ENCODE measurements around the gene TRIM68.

The TRIM68 gene, protein sequence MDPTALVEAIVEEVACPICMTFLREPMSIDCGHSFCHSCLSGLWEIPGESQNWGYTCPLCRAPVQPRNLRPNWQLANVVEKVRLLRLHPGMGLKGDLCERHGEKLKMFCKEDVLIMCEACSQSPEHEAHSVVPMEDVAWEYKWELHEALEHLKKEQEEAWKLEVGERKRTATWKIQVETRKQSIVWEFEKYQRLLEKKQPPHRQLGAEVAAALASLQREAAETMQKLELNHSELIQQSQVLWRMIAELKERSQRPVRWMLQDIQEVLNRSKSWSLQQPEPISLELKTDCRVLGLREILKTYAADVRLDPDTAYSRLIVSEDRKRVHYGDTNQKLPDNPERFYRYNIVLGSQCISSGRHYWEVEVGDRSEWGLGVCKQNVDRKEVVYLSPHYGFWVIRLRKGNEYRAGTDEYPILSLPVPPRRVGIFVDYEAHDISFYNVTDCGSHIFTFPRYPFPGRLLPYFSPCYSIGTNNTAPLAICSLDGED

DNA sequence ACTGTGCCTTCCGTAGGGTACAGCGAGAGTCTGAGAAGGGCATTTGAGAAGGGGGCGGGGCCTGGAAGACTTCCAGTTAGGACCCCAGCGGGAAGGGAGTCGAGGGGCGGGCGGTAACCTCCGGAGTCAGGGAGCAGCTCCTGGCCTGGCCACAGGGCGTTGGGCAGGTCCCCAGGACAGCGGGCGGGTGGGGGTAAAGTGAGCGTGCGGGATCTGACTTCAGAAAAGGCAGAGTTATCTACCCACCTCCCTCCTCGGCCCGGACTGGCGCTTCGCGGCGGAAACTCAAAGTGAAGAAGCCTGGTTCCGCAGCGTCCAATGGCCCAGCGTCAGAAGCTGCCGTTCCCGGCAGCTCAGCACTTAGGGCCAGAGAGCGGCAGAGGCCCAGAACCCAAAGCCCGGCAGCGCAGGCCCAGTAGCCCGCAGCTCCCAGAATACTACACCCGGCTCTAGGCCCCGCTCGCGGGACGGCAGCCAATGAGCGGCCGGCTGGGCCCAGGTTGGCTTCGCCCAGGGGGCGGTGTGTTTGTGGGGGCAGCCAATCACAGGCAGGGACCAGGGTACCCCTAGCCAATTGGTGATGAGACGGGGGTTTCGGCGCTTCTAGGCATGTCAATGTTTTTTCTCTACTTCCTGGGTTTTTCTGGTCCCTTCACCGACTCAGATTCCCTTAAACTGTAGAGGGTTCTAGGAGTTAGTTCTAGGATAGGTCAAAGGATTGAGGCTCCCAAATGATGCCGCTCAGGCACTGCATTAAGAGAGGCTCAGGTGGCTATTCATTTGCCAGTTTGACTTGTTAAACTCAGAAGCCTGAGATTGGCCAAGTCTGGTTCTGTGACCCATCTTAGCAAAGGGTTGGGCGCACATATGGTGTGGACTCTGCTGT, at the start of gene TRIM68:
Gene TRIM68 (minus strand): TSS at position 451 of the 886 bp plus-strand sequence. CDS start 2,727 bp downstream, outside the sequence.
- DNase-seq = peak; percentile 96

DNA sequence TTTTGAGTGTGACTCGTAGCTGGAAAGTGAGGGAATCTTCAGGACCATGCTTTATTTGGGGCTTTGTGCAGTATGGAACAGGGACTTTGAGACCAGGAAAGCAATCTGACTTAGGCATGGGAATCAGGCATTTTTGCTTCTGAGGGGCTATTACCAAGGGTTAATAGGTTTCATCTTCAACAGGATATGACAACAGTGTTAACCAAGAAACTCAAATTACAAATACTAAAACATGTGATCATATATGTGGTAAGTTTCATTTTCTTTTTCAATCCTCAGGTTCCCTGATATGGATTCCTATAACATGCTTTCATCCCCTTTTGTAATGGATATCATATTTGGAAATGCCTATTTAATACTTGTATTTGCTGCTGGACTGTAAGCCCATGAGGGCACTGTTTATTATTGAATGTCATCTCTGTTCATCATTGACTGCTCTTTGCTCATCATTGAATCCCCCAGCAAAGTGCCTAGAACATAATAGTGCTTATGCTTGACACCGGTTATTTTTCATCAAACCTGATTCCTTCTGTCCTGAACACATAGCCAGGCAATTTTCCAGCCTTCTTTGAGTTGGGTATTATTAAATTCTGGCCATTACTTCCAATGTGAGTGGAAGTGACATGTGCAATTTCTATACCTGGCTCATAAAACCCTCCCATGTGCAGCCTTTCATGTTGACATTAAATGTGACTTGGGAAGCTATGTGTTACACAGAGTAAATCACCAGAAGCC, 46.8 kb upstream of the TRIM68 start:
- DNase-seq = no peak

DNA sequence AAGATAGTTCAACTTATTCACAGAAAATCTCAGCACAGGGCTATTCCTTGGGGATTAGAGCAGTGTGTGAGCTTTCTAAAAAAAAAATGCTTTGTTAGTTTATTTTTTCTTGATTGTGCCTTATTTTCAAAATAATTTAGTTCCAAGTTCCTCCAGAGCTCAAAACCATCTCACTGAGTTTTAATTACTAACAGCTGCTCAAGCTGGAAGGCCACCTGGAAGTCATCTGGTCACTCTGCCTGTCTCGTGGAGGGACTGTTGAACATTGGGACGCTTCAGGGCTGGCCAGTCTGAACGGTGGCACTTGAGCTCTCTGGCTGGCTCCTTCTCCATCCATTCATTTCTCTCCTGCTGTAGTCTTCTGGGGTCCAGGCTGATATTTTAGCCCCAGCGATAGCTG, 39.7 kb upstream of the TRIM68 start:
- DNase-seq = no peak

DNA sequence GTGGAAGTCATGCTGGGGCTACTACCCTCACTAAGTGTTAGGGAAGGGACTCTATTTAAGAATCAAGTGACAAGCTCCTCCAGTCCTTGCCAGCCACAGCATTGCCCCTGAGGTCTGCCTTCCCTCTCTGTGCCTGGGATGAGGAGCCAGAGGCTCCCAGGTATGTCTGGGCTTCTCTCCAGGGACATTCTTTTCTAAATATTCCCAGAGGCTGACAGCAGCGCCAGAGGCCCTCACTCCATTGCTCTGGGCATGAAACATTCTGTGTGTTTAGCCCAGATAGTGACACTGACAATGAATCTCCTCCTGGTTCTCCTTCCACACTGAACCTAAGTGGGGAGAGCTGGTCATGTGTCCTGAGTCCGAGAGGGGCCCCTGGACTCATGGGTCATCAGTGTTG, 37.9 kb upstream of the TRIM68 start:
- DNase-seq = no peak

DNA sequence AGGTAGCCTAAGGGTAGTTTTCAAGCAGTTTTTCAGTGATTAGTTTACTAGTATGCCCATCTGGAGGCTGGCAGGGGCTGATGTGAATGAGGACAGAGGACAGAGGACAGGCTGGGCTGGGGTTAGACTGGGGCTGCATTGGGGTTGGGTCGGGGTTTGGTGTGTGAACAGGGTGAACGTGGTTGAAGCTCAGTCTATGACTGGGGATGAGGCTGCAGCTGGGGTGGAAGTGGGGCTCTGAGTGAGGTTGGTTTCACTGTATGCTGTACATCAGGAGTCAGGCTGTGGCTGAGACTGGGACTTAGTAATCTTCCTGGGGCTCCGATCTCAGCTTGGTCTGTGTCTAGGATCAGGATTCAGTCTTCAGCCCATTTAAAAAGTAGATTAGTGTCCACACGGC, 36.2 kb upstream of the TRIM68 start:
- DNase-seq = no peak

DNA sequence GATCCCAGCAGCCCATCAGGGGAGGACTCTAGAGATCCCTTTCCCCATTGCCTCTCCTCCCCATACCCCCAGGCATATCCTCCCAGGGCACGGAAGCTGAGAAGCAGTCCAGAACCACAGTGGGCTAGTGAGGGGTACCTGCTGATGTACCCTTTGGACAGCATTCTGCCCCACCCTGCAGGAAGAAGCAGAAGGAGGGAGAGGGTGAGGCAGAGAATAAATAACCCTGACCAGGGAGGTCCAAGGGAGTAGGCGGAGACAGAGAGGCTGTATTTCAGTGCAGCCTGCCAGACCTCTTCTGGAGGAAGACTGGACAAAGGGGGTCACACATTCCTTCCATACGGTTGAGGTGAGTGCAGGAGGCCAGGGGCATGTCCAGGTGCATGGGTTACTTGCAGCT, 35.7 kb upstream of the TRIM68 start, which contains the start of gene OR51E1:
Gene OR51E1 (plus strand): TSS at position 301 of the 400 bp plus-strand sequence. CDS start 8,545 bp downstream, outside the sequence.
- no peak for DNase-seq

DNA sequence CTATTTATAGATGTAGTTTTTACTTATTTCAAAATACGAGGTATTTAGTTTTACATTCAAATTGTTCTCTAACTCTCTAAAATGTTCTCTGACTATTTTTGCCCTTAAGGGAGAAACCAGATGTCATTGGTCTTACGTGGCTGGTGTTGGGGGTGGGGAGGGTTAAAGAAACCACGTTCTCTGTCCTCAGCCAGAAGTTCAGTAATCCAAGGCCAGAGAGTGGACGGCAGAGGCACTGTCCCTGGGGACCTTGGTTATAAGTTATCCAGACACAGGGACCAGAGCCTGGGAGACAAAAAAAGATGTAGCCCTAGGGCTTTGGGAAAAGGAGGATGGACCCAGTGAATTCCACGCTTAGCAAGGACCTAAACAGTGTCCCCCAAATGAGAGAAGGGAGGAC, 35.0 kb upstream of the TRIM68 start:
- no peak for DNase-seq

DNA sequence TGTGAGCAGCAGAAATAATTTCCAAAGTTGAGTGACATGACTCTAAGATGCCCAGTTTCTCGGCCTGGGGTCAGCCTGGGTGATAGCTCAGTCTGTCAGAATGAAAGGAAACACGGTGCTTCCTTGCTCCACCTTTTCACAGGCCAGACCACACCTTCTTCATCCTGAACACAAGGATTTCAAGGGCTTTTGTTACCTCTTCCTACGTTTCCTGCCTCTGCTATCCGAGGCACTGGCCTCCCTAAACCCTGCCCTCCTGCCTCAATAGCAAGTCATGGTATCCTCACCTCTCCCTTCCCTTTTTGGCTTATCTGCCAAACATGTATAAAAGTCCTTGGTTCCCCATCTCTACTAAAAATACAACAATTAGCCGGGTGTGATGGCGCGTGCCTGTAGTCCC, 34.0 kb upstream of the TRIM68 start:
- no peak for DNase-seq

DNA sequence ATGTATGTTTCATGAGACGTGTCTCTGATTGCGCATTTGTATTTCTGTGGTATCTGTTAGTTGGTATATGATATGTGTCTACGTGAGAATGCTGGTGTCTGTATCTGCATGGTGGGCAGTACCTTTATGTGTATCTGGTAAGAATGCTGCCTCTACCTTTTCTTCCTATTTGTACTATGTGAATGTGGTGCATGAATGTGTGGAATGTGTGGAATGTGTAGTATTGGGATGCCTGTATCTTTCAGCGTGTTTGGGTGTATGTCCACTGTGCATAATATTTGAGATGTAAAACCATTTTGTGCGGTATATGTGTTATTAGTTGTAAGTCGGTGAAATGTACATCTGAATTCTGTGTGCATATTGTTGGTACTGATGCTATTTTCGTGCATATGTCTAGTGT, 33.5 kb upstream of the TRIM68 start:
- DNase-seq = no peak

DNA sequence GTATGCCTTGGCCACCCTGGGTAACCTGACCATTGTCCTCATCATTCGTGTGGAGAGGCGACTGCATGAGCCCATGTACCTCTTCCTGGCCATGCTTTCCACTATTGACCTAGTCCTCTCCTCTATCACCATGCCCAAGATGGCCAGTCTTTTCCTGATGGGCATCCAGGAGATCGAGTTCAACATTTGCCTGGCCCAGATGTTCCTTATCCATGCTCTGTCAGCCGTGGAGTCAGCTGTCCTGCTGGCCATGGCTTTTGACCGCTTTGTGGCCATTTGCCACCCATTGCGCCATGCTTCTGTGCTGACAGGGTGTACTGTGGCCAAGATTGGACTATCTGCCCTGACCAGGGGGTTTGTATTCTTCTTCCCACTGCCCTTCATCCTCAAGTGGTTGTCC, 31.9 kb upstream of the TRIM68 start:
- DNase-seq = no peak

DNA sequence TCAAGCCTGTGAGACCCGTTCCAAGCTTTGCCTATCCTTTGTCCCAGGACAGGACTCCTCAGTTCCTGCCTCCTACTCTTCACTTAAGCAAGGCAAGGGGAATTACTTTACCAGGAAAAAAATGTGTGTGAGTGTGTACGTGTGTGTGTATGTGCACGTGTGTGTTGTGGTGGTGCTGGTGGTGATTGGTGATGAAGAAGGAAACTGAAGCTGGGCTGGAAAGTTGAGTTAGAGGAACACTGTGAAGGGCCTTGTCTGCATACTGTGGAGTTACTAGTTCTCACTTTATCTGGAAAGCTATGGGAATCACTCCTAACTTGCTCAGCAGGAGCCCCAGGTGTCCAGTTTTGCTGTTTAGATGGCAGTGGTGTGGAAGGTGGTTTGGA, 29.6 kb upstream of the TRIM68 start:
- no peak for DNase-seq

DNA sequence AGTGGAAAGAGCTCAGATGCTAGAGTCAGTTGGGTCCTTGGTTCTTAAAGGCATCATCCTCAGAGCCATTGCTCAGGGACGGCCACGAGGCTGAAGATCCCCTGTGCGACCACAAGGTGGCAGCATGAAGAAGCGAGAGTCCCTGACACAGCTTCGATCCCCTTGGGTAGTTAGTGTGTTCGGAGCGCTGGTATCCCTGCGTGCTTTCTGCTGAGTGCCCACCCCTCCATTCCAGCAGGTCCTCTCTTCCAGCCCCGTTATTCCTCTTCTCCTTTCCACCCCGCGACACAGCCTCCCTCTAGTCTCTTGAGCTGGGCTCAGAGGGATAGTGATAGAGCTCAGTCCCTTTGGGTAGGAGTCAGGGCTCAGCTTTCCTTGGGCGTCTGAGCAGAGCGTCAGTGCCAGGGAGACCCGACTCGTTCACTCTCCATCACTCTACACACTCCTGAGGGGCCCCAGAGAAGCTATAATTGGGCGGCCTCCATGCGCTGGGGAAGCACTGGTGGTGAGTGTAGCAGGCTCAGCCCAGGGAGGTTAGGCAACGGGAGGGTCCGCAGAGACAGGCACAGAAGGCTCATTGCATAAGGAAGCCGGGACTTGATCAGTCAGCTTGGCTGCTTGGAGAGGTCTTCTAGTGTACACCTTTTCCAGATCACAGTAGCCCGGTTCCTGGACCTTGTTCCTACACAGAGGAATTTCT, 29.1 kb upstream of the TRIM68 start, which contains the start of gene OR51D1:
Gene OR51D1 (plus strand): TSS at position 516 of the 700 bp plus-strand sequence. CDS start 2,314 bp downstream, outside the sequence.
- DNase-seq = peak; percentile 80

DNA sequence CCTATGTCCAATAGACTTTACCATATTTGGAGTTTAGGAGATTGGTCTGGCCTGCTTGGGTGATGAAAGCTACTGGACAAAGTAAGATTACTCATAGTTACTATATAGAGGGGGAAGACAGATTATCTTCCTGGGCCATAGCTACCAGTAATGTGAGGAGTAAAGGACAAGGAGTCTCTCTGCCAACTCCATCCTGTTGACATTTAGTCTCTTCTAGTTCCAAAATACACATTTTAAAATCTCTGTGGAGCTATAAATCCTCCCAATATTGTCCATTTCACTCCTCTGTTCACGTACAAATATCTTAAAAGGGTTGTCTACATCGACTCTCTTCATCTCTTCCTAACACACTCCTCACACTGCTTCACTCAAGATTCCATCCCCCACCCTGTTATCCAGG, 28.1 kb upstream of the TRIM68 start:
- no peak for DNase-seq

DNA sequence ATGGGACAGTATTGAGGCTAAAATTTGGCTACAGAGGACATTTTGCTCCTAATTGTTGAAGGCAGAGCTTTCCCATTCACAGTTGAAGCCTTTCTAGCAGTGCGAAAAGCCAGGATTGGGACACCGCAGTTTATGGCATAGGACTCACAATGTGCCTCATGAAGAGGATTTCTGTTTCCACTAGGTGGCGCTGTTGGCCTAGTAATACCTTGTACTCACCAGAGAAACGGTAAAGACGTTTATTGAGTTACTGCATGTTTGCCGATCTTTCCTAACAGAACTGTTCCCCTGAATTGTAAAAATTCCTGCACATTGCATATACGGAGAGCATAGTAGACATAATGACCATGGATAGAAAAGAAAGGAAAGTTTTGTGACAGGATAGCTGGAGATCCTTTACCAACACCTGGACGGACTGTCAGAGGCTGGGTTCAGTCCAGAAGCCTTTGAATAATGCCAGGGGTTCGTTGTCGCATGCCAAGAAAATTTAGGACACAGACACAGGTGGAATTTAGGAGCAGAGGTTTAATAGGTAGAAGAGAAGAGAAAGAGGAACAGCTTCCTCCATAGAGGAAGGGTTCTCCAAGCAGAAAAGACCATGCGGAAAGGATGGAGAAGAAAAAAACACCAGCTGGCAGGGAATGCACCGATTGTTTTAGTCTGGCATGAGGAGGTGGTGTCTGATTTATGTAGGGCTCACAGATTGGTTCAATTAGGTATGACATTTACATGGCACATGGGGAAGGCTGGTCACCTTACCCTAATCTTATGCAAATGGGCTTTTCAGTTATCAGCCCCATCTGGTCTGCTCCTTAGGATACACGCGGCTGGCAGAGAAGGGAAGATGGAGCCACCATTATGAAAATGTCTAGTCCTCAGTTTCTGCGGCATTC, 18.4 kb upstream of the TRIM68 start:
- DNase-seq = peak; percentile 75

DNA sequence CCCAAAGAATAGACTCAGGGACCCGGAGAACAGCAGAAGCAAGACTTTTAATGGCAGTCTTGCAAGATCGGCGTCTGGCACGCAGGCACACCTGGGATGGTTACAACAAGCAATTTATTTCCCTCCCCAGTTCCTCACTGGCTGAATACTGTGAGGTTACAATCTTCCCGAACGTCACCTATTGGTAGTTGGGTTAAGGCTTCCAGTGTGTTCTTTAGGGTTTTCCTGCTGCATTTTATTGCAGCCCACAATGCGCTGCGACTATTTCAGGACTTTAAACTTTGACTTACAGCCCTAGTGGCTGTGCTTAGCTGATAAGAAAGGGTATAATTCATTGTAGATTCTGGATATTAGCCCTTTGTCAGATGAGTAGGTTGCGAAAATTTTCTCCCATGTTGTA, 11.5 kb upstream of the TRIM68 start:
- no peak for DNase-seq

DNA sequence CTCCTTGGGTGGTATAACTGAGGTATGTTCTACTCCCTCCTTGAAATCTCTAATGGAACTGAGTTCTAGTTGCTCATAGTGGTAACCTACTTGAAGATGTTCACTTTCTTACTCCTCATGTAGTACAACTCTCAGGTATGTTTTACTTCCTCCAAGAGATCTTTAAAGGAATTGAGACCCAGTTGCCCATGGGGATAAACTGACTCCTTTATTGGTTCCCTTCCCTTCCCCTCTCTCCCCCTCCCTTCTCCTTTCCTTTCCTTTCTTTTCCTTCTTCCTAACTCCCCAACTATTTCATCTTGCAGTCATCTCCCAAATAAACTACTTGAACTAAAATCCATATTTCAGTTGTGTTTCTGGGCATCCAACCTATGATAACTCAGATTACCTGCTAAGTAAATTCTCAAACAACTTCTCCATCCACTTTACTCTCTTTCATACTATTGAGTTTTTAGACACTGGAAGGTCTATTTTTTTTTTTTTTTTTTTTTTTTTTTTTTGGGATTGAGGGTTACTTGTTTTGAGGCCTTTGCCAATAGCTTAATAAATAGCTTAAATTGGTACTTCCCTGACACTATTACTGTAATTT, 7.9 kb upstream of the TRIM68 start:
- no peak for DNase-seq

DNA sequence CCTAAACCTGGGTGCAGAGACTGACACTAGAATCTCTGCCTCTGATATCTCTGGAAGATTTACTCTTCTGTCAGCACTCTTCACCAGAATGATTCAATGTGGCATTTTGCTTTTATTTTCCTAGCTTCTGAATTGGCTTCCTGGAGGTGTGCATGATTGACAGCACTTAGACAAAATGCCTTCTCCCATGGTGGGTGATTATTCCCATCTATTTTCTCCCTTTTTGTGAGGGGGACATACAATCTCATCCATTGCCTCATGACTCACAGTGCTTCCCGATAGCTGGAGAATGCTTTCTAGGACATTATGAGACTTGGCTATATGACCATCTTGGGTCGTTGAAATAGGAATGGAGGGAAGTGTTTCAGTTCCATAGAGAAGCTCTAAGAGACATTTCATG, 4.0 kb upstream of the TRIM68 start:
- DNase-seq = no peak

DNA sequence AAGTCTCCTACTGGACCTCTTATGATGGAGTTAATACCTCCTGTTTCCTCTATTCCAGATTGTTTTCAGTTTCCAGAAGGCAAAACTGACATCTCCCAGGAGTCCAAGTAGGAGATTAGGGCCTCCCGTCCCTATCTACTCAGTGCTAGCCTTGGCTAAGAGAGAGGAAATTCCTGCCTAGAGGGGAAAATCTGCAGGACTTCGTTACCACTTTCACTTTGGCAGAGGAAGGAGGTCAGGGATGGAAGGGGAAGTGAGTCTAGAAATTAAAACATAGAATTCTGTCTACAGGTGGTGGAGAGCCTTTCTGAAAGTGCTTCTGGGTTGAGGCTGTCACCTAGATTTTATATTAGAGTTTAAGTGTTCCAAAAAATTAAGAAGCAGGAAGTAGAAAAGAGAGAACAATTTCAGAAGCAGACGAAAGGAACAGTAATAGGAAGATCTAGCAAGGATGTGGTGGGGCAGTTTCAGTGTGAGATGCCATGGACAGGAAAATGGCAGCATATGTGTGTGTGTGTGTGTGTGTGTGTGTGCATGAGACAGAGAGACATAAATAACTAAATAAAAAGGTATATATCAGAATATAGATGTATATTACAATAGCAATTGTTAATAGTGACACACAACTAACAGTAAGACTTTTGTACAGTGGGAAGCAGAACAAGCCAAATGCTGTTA, 2.4 kb upstream of the TRIM68 start:
- DNase-seq = peak; percentile 21

DNA sequence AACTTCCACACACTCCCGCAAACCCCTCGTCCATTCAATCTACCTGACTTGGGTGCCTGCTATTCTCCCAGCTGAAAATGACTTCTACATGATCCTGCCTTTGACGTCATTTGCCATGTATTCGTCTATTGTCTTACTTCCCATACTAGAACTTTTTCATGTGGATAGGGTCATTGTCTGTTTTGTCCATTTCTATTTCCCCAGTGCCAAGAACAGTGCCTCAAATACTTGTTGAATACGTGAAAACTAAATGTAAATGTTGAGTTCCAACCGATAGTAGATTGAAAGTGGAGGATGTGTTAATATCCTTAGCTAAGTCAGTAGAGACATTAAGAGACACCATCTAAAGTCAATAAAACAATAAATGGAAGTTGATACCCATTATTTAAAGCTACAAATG, 935 bp downstream of the TRIM68 start:
- DNase-seq = no peak

All from activated CD4-positive, alpha-beta T cell treated with anti-CD3 and anti-CD28 coated beads for 48 hours (primary cell).